Parathyroid adenoma (tissue), 2 donors: Measurements from ENCODE around the gene SLC25A34.
A peak's percentile ranks its signal among the peaks of the same experiment; 100 is the strongest.

ENCODE experiments used
- H2AFZ ChIP-seq: fragments of 300-600 bp; sonication (generic); one replicate; pipeline ENCODE4 v1.7.0; 2017; ENCODE audit warnings: antibody characterized with exemption, mild to moderate bottlenecking
- H3K27ac ChIP-seq: fragments of 300-600 bp; sonication (generic); one replicate; pipeline ENCODE4 v1.7.0; 2017
- H3K27me3 ChIP-seq: fragments of 300-600 bp; sonication (generic); one replicate; pipeline ENCODE4 v1.7.0; 2017; ENCODE audit warnings: low read length; ENCODE audit not compliant: control insufficient read depth, insufficient read depth
- H3K36me3 ChIP-seq: fragments of 300-600 bp; sonication (generic); one replicate; pipeline ENCODE4 v1.7.0; 2017; ENCODE audit warnings: low read length; ENCODE audit not compliant: control insufficient read depth, insufficient read depth
- H3K4me1 ChIP-seq: fragments of 300-600 bp; sonication (generic); one replicate; pipeline ENCODE4 v1.7.0; 2017; ENCODE audit warnings: control low read depth
- H3K4me2 ChIP-seq: fragments of 300-600 bp; sonication (generic); one replicate; pipeline ENCODE4 v1.7.0; 2017; ENCODE audit warnings: low read length
- H3K4me3 ChIP-seq: fragments of 300-600 bp; sonication (generic); one replicate; pipeline ENCODE4 v1.7.0; 2017; ENCODE audit warnings: low read depth, low read length
- H3K79me2 ChIP-seq: fragments of 300-600 bp; sonication (generic); one replicate; pipeline ENCODE4 v1.7.0; 2017; ENCODE audit warnings: control low read depth
- H3K9ac ChIP-seq: fragments of 300-600 bp; sonication (generic); one replicate; pipeline ENCODE4 v1.7.0; 2017; ENCODE audit warnings: mild to moderate bottlenecking
- H3K9me3 ChIP-seq: fragments of 300-600 bp; sonication (generic); one replicate; pipeline ENCODE4 v1.7.0; 2017; ENCODE audit warnings: low read length; ENCODE audit not compliant: control insufficient read depth
- CTCF ChIP-seq: fragments of 300-600 bp; sonication (generic); IDR thresholded peaks from one replicate; pipeline ENCODE4 v1.7.0; 2017; ENCODE audit warnings: antibody characterized with exemption, mild to moderate bottlenecking
- donor health status: primary hyperparathyroidism.

Gene SLC25A34

GRCh38 chr1:15704526-15705183 is 31.4 kb upstream of the SLC25A34 start:
- Histone ChIP-seq H3K27ac (peak overlapping the region; percentile 88), H3K79me2 (peaks cover 48% of the 10 kb centered on the region), H3K9ac (no peak overlapping the region)

GRCh38 chr1:15705184-15705566 is 30.9 kb upstream of the SLC25A34 start:
- H3K9me3 ChIP-seq, result no peaks in the 10 kb centered on the region
- H3K9ac ChIP-seq, result no peak overlapping the region
- H3K79me2 ChIP-seq, result peaks cover 48% of the 10 kb centered on the region
- H3K27ac ChIP-seq, result no peak overlapping the region
- H3K27me3 ChIP-seq, result no peaks in the 10 kb centered on the region
- H2AFZ ChIP-seq, result no peak overlapping the region
- H3K4me1 ChIP-seq, result no peaks in the 10 kb centered on the region
- no peak for TF ChIP-seq CTCF
- no peak overlapping the region for H3K4me3 ChIP-seq
- H3K4me2 ChIP-seq, result no peak overlapping the region
- H3K36me3 ChIP-seq, result no peaks in the 10 kb centered on the region

More at GRCh38 chr1:15704526-15705183, 31.4 kb upstream of the SLC25A34 start:
- Histone ChIP-seq H3K27me3 (no peaks in the 10 kb centered on the region), H3K4me1 (no peaks in the 10 kb centered on the region), H3K9me3 (no peaks in the 10 kb centered on the region), H3K36me3 (no peaks in the 10 kb centered on the region), H3K4me3 (no peak overlapping the region), H2AFZ (no peak overlapping the region), H3K4me2 (no peak overlapping the region)
- TF ChIP-seq CTCF, result no peak

- Histone ChIP-seq H3K4me3 (no peak overlapping the region), H3K4me1 (no peaks in the 10 kb centered on the region), H3K27ac (no peak overlapping the region), H3K9me3 (no peaks in the 10 kb centered on the region), H3K27me3 (no peaks in the 10 kb centered on the region), H3K36me3 (no peaks in the 10 kb centered on the region), H2AFZ (no peak overlapping the region), H3K4me2 (no peak overlapping the region), H3K79me2 (peaks cover 49% of the 10 kb centered on the region), H3K9ac (no peak overlapping the region)
- TF ChIP-seq CTCF, result no peak
Observed at GRCh38 chr1:15706751-15707150, 29.3 kb upstream of the SLC25A34 start.

- H3K36me3 ChIP-seq, result no peaks in the 10 kb centered on the region
- no peaks in the 10 kb centered on the region for H3K9me3 ChIP-seq
- H3K4me1 ChIP-seq, result no peaks in the 10 kb centered on the region
- peaks cover 46% of the 10 kb centered on the region for H3K79me2 ChIP-seq
- H3K9ac ChIP-seq, result no peak overlapping the region
- TF ChIP-seq CTCF, result no peak
- H3K4me3 ChIP-seq, result no peak overlapping the region
- H2AFZ ChIP-seq, result no peak overlapping the region
- no peak overlapping the region for H3K27ac ChIP-seq
- H3K4me2 ChIP-seq, result no peak overlapping the region
- H3K27me3 ChIP-seq, result no peaks in the 10 kb centered on the region
Observed at GRCh38 chr1:15707239-15707925, 28.7 kb upstream of the SLC25A34 start.
